ENCODE results near the gene IFT80.
"Not testable (repeated sequence)": the region's sequence is repeated elsewhere in the genome, so short reads cannot be mapped to it uniquely, and the experiment has no call there.

Gene IFT80

GRCh38 chr3:160280836-160281235 lies 118.2 kb downstream of the IFT80 start:
- no peaks in the 10 kb centered on the region for H3K27me3 ChIP-seq (ENCODE audit: control insufficient read depth, insufficient read depth, low read length)
- H3K4me1 ChIP-seq (ENCODE audit: control insufficient read depth, insufficient read depth, low read length): no peaks in the 10 kb centered on the region
- H3K9me3 ChIP-seq (ENCODE audit: control insufficient read depth, low read length): no peaks in the 10 kb centered on the region
- H3K9ac ChIP-seq (ENCODE audit: low read length): no peak overlapping the region
- H3K36me3 ChIP-seq (ENCODE audit: control insufficient read depth, insufficient read depth, low read length): no peaks in the 10 kb centered on the region
- no peak overlapping the region for H3K4me3 ChIP-seq (ENCODE audit: low read length)

- Histone ChIP-seq H3K9ac (ENCODE audit: low read length) (no peak overlapping the region), H3K9me3 (ENCODE audit: control insufficient read depth, low read length) (no peaks in the 10 kb centered on the region), H3K36me3 (ENCODE audit: control insufficient read depth, insufficient read depth, low read length) (no peaks in the 10 kb centered on the region), H3K4me1 (ENCODE audit: control insufficient read depth, insufficient read depth, low read length) (no peaks in the 10 kb centered on the region), H3K27me3 (ENCODE audit: control insufficient read depth, insufficient read depth, low read length) (no peaks in the 10 kb centered on the region), H3K4me3 (ENCODE audit: low read length) (no peak overlapping the region)
These were observed 119.4 kb downstream of the IFT80 start for GRCh38 chr3:160279657-160280056.

- Histone ChIP-seq H3K4me3 (ENCODE audit: low read length) (no peak overlapping the region), H3K27me3 (ENCODE audit: control insufficient read depth, insufficient read depth, low read length) (no peaks in the 10 kb centered on the region), H3K9me3 (ENCODE audit: control insufficient read depth, low read length) (no peaks in the 10 kb centered on the region), H3K4me1 (ENCODE audit: control insufficient read depth, insufficient read depth, low read length) (no peaks in the 10 kb centered on the region), H3K9ac (ENCODE audit: low read length) (no peak overlapping the region), H3K36me3 (ENCODE audit: control insufficient read depth, insufficient read depth, low read length) (no peaks in the 10 kb centered on the region)
These were observed 120.8 kb downstream of the IFT80 start for GRCh38 chr3:160278210-160278609.

DNA sequence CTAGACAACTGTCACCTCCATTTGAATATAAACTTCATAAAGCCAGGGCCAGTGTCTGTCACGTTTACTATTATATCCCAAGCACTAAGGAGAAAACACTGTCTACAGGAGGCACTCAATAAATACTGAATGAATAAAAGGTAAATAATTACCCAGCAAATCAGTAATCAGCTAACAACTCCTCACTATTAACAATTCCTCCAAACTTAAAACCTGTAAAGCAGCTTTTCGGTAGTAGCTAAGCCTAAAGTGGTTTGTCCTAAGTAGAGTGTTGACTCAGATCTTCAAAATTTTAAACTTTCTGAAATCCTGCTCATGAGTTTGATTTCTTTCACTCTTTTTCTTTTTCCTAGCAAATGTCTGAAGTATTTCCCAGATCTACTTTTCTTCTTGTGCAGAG lies 133.9 kb downstream of the IFT80 start:
- Histone ChIP-seq H3K9ac (ENCODE audit: low read length) (no peak overlapping the region), H3K36me3 (ENCODE audit: control insufficient read depth, insufficient read depth, low read length) (no peaks in the 10 kb centered on the region), H3K27me3 (ENCODE audit: control insufficient read depth, insufficient read depth, low read length) (no peaks in the 10 kb centered on the region), H3K4me1 (ENCODE audit: control insufficient read depth, insufficient read depth, low read length) (no peaks in the 10 kb centered on the region), H3K4me3 (ENCODE audit: low read length) (no peak overlapping the region), H3K9me3 (ENCODE audit: control insufficient read depth, low read length) (no peaks in the 10 kb centered on the region)

- no peaks in the 10 kb centered on the region for H3K4me1 ChIP-seq (ENCODE audit: control insufficient read depth, insufficient read depth, low read length)
- no peak overlapping the region for H3K4me3 ChIP-seq (ENCODE audit: low read length)
- no peaks in the 10 kb centered on the region for H3K9me3 ChIP-seq (ENCODE audit: control insufficient read depth, low read length)
- H3K36me3 ChIP-seq (ENCODE audit: control insufficient read depth, insufficient read depth, low read length): no peaks in the 10 kb centered on the region
- H3K27me3 ChIP-seq (ENCODE audit: control insufficient read depth, insufficient read depth, low read length): no peaks in the 10 kb centered on the region
- no peak overlapping the region for H3K9ac ChIP-seq (ENCODE audit: low read length)
These were observed 138.3 kb downstream of the IFT80 start for GRCh38 chr3:160260587-160261270.

GRCh38 chr3:160259589-160259988 lies 139.4 kb downstream of the IFT80 start:
- no peaks in the 10 kb centered on the region for H3K36me3 ChIP-seq (ENCODE audit: control insufficient read depth, insufficient read depth, low read length)
- H3K4me1 ChIP-seq (ENCODE audit: control insufficient read depth, insufficient read depth, low read length): no peaks in the 10 kb centered on the region
- H3K9me3 ChIP-seq (ENCODE audit: control insufficient read depth, low read length): no peaks in the 10 kb centered on the region
- H3K4me3 ChIP-seq (ENCODE audit: low read length): no peak overlapping the region
- H3K27me3 ChIP-seq (ENCODE audit: control insufficient read depth, insufficient read depth, low read length): no peaks in the 10 kb centered on the region
- no peak overlapping the region for H3K9ac ChIP-seq (ENCODE audit: low read length)

DNA sequence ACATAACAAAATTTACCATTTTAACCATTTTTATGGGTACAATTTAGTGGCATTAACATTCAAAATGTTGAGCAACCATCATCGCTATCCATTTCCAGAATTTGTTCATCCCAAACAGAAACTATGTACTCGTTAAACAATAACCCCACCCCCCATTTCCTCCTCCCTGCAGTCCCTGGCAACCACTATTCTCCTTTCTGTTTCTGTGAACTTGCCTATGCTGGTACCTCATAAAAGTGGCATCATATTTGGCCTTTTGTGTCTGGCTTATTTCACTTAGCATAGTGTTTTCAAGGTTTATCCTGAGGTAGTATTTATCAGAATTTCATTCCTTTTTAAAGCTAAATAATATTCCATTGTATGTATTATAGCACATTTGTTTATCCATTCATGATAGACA lies 141.4 kb downstream of the IFT80 start:
- H3K9me3 ChIP-seq (ENCODE audit: control insufficient read depth, low read length): no peaks in the 10 kb centered on the region
- no peaks in the 10 kb centered on the region for H3K4me1 ChIP-seq (ENCODE audit: control insufficient read depth, insufficient read depth, low read length)
- no peak overlapping the region for H3K9ac ChIP-seq (ENCODE audit: low read length)
- H3K36me3 ChIP-seq (ENCODE audit: control insufficient read depth, insufficient read depth, low read length): no peaks in the 10 kb centered on the region
- no peak overlapping the region for H3K4me3 ChIP-seq (ENCODE audit: low read length)
- H3K27me3 ChIP-seq (ENCODE audit: control insufficient read depth, insufficient read depth, low read length): no peaks in the 10 kb centered on the region

DNA sequence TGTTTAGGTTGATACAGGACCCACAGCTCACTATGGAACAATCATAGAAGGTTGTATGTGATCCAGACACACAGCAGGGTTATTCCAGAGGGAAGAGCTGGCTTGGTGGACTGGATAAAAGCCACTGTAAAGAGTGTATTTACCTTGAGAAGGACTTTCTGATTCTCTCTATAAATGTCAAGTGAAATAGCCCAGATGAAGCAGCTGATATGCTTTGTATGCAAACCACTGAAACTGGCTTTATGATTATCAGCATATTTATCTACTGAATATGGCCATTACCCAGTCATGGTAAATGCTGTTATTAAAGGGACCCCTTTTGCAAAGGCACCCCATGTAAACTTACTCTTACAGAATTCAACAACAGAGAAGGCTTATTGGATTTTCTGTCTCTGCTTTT lies 145.7 kb downstream of the IFT80 start:
- Histone ChIP-seq H3K9ac (ENCODE audit: low read length) (no peak overlapping the region), H3K4me1 (ENCODE audit: control insufficient read depth, insufficient read depth, low read length) (no peaks in the 10 kb centered on the region), H3K4me3 (ENCODE audit: low read length) (no peak overlapping the region), H3K36me3 (ENCODE audit: control insufficient read depth, insufficient read depth, low read length) (no peaks in the 10 kb centered on the region), H3K9me3 (ENCODE audit: control insufficient read depth, low read length) (no peaks in the 10 kb centered on the region), H3K27me3 (ENCODE audit: control insufficient read depth, insufficient read depth, low read length) (no peaks in the 10 kb centered on the region)

GRCh38 chr3:160247766-160248165 lies 151.3 kb downstream of the IFT80 start:
- no peak overlapping the region for H3K4me3 ChIP-seq (ENCODE audit: low read length)
- no peaks in the 10 kb centered on the region for H3K9me3 ChIP-seq (ENCODE audit: control insufficient read depth, low read length)
- no peaks in the 10 kb centered on the region for H3K36me3 ChIP-seq (ENCODE audit: control insufficient read depth, insufficient read depth, low read length)
- no peak overlapping the region for H3K9ac ChIP-seq (ENCODE audit: low read length)
- no peaks in the 10 kb centered on the region for H3K4me1 ChIP-seq (ENCODE audit: control insufficient read depth, insufficient read depth, low read length)
- no peaks in the 10 kb centered on the region for H3K27me3 ChIP-seq (ENCODE audit: control insufficient read depth, insufficient read depth, low read length)

GRCh38 chr3:160245261-160245800 lies 153.7 kb downstream of the IFT80 start:
- Histone ChIP-seq H3K4me1 (ENCODE audit: control insufficient read depth, insufficient read depth, low read length) (no peaks in the 10 kb centered on the region), H3K27me3 (ENCODE audit: control insufficient read depth, insufficient read depth, low read length) (no peaks in the 10 kb centered on the region)

DNA sequence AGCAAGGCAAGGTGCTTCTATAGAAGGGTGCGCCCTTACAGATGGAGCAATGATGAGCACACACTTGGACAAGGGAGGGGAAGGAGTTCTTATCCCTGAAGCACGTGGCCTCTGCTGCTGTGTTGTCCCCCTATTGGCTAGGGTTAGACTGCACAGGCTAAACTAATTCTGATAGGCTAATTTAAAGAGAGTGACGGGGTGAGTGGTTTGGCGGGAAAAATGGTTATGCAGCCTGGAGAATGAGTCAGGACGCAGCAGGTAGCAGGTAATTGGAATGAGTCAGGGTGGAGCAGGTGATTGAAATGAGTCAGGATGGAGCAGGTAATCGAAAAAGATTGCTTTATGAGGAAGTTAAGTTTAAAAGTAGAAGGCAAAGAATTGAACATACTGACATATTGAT lies 158.3 kb downstream of the IFT80 start:
- H3K27me3 ChIP-seq (ENCODE audit: control insufficient read depth, insufficient read depth, low read length); H3K4me1 ChIP-seq (ENCODE audit: control insufficient read depth, insufficient read depth, low read length); H3K4me3 ChIP-seq (ENCODE audit: low read length); H3K36me3 ChIP-seq (ENCODE audit: control insufficient read depth, insufficient read depth, low read length); H3K9me3 ChIP-seq (ENCODE audit: control insufficient read depth, low read length); H3K9ac ChIP-seq (ENCODE audit: low read length): not testable (repeated sequence)

More at GRCh38 chr3:160245261-160245800, 153.7 kb downstream of the IFT80 start:
- H3K9me3 ChIP-seq (ENCODE audit: control insufficient read depth, low read length): no peaks in the 10 kb centered on the region
- H3K9ac ChIP-seq (ENCODE audit: low read length): no peak overlapping the region
- no peak overlapping the region for H3K4me3 ChIP-seq (ENCODE audit: low read length)
- no peaks in the 10 kb centered on the region for H3K36me3 ChIP-seq (ENCODE audit: control insufficient read depth, insufficient read depth, low read length)

- H3K9ac ChIP-seq (ENCODE audit: low read length): no peak overlapping the region
- H3K27me3 ChIP-seq (ENCODE audit: control insufficient read depth, insufficient read depth, low read length): peaks cover 5% of the 10 kb centered on the region
- no peaks in the 10 kb centered on the region for H3K4me1 ChIP-seq (ENCODE audit: control insufficient read depth, insufficient read depth, low read length)
- no peak overlapping the region for H3K4me3 ChIP-seq (ENCODE audit: low read length)
- no peaks in the 10 kb centered on the region for H3K36me3 ChIP-seq (ENCODE audit: control insufficient read depth, insufficient read depth, low read length)
- H3K9me3 ChIP-seq (ENCODE audit: control insufficient read depth, low read length): no peaks in the 10 kb centered on the region
These were observed 167.0 kb downstream of the IFT80 start for GRCh38 chr3:160232014-160232413.

DNA sequence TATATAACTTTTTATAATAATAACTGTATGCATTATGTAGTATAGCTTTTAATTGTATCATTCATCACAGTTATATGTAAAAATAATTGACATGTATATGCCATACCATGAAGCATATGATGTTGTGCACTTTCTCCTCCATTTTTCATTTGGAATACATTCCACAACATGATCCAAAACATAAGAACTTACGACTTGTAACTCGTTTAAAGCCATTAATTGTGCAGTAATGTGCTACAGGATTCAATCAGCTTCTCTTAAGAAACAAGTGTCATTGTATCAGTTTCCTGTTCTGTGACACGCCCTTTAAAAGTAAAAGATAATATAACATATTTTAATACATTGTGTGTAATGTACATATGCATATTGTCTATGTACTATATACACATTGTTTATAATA lies 171.6 kb downstream of the IFT80 start:
- H3K9ac ChIP-seq (ENCODE audit: low read length): no peak overlapping the region
- no peaks in the 10 kb centered on the region for H3K9me3 ChIP-seq (ENCODE audit: control insufficient read depth, low read length)
- no peak overlapping the region for H3K4me3 ChIP-seq (ENCODE audit: low read length)
- no peaks in the 10 kb centered on the region for H3K36me3 ChIP-seq (ENCODE audit: control insufficient read depth, insufficient read depth, low read length)
- peaks cover 26% of the 10 kb centered on the region for H3K27me3 ChIP-seq (ENCODE audit: control insufficient read depth, insufficient read depth, low read length)
- peaks cover 11% of the 10 kb centered on the region for H3K4me1 ChIP-seq (ENCODE audit: control insufficient read depth, insufficient read depth, low read length)
